ENCODE results near the gene NEK6. TPM values are rescaled to one million over a fixed set of nuclear protein-coding genes. Genes with fewer than 3 reads are reported as not detected.

The NEK6 gene
- polyA plus RNA-seq, 2 of the 4 experiments (the other 2 are of a cell fraction): 26.1 to 33.7 TPM

GRCh38 chr9:124321416-124321815 lies 63.7 kb downstream of the NEK6 start:
- CTCF ChIA-PET: interaction anchor here (1.1 to 5.3 kb wide), 17 partner anchors 9 to 779 kb away, joined by 3 to 49 read pairs (median 9); partner anchors contain the start of gene NEK6
- no peak for ATAC-seq
- DNase-seq (ENCODE audit: low read depth in 1 of 2, low spot score in 1 of 2): no peak
- 89% methylated on average over 8 of the region's 12 CpGs for WGBS (ENCODE audit: missing lambda C conversion rate)
- Histone ChIP-seq H3K27ac (no peak overlapping the region), H3K9me3 (0 out of 3 replicates have a peak, but pooled peaks cover 2% of the 10 kb centered on the region), H3K4me3 (no peak overlapping the region), H3K4me2 (no peak overlapping the region), H3K4me1 (0 out of 3 replicates have a peak, but pooled peaks cover 3% of the 10 kb centered on the region)
- no peak for FAIRE-seq
- POLR2A ChIA-PET: no interaction called here
- TF ChIP-seq CTCF (IDR thresholded peaks at IDR 0.05) (no peak), USF2 (IDR thresholded peaks at IDR 0.05) (no peak)

- Histone ChIP-seq H3K9me3 (0 out of 3 replicates have a peak, but pooled peaks cover 2% of the 10 kb centered on the region), H3K4me3 (no peak overlapping the region), H3K27ac (no peak overlapping the region), H3K4me1 (0 out of 3 replicates have a peak, but pooled peaks cover 3% of the 10 kb centered on the region), H3K4me2 (no peak overlapping the region)
- TF ChIP-seq RAD21 (conservative IDR thresholded peaks at IDR 0.05 in 1 of 2, IDR thresholded peaks at IDR 0.05 in 1 of 2) (no peak), SREBF2 (IDR thresholded peaks at IDR 0.05) (no peak), ZFP36 (IDR thresholded peaks at IDR 0.05; ENCODE audit: borderline replicate concordance, partially characterized antibody) (no peak), ESRRA (IDR thresholded peaks at IDR 0.05; ENCODE audit: borderline replicate concordance, low read length) (no peak), FOXS1 (CRISPR knock-in tag; IDR thresholded peaks at IDR 0.05) (no peak)
- DNase-seq (ENCODE audit: low read depth in 1 of 2, low spot score in 1 of 2) (no peak), ATAC-seq (no peak), FAIRE-seq (no peak)
- 91% methylated on average over 4 of the region's 4 CpGs for WGBS (ENCODE audit: missing lambda C conversion rate)
- ChIA-PET CTCF (interaction anchor here (1.3 to 5.3 kb wide), 13 partner anchors 9 to 779 kb away, joined by 3 to 49 read pairs (median 10); partner anchors contain the start of gene NEK6), POLR2A (no interaction called here)
Measured at GRCh38 chr9:124321935-124322334, 64.2 kb downstream of the NEK6 start.

- Histone ChIP-seq H3K4me1 (0 out of 3 replicates have a peak, but pooled peaks cover 3% of the 10 kb centered on the region), H3K4me3 (no peak overlapping the region), H3K9me3 (0 out of 3 replicates have a peak, but pooled peaks cover 2% of the 10 kb centered on the region), H3K4me2 (no peak overlapping the region), H3K27ac (no peak overlapping the region)
- ATAC-seq (no peak), FAIRE-seq (no peak), DNase-seq (ENCODE audit: low read depth in 1 of 2, low spot score in 1 of 2) (no peak)
- CTCF ChIA-PET: interaction anchor here (0.9 to 5.0 kb wide), 8 partner anchors 18 to 200 kb away, joined by 3 to 25 read pairs (median 6); no protein-coding TSS in a partner anchor
- TF ChIP-seq SMC3 (IDR thresholded peaks at IDR 0.05): no peak
- TF ChIP-seq ZFP36 (IDR thresholded peaks at IDR 0.05; ENCODE audit: borderline replicate concordance, partially characterized antibody): peak; percentile 67
- WGBS (ENCODE audit: missing lambda C conversion rate): 92% methylated on average over 18 of the region's 18 CpGs
- POLR2A ChIA-PET: no interaction called here
Measured at GRCh38 chr9:124322618-124323432, 65.1 kb downstream of the NEK6 start.

DNA sequence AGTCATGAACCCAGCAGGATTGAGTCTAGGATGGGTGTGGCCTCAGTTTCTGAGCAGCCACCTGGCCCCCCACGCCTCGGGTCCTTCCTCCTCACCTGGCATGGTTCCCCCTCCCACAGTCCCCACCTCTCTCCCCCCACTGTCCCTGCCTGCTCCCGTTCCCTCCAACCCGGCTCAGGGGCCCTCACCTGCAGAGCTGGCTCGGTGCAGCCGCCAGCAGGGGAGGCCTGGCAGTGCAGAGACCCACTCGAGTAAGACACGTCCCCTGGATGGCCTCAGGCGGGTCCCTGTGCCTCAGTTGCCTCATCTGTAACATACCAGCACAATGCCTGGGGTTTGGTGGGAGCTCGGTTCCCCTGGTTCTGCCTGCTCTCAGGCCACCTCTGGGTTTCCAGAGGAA lies 66.2 kb downstream of the NEK6 start:
- TF ChIP-seq HDAC2 (IDR thresholded peaks at IDR 0.05) (no peak), ESRRA (IDR thresholded peaks at IDR 0.05; ENCODE audit: borderline replicate concordance, low read length) (no peak), KDM1A (IDR thresholded peaks at IDR 0.05; ENCODE audit: low read depth) (no peak), POLR2AphosphoS2 (conservative IDR thresholded peaks at IDR 0.05; ENCODE audit: low read length) (no peak), CHD2 (IDR thresholded peaks at IDR 0.05; ENCODE audit: low read length, partially characterized antibody) (no peak), RNF2 (IDR thresholded peaks at IDR 0.05; ENCODE audit: borderline replicate concordance, low read depth) (no peak), ELK1 (IDR thresholded peaks at IDR 0.05; ENCODE audit: low read depth, low read length) (no peak)
- TF ChIP-seq, protein P1, sequence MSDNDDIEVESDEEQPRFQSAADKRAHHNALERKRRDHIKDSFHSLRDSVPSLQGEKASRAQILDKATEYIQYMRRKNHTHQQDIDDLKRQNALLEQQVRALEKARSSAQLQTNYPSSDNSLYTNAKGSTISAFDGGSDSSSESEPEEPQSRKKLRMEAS (IDR thresholded peaks at IDR 0.05): no peak
- POLR2A ChIA-PET: no interaction called here
- no peak overlapping the region for H3K4me2 ChIP-seq
- no peak overlapping the region for H3K27ac ChIP-seq
- no peak for ATAC-seq
- no peak for FAIRE-seq
- H3K4me3 ChIP-seq: no peak overlapping the region
- H3K9me3 ChIP-seq: 0 out of 3 replicates have a peak, but pooled peaks cover 2% of the 10 kb centered on the region
- 91% methylated on average over 6 of the region's 10 CpGs for WGBS (ENCODE audit: missing lambda C conversion rate)
- 0 out of 3 replicates have a peak, but pooled peaks cover 3% of the 10 kb centered on the region for H3K4me1 ChIP-seq
- DNase-seq (ENCODE audit: low read depth in 1 of 2, low spot score in 1 of 2): no peak
- CTCF ChIA-PET: interaction anchor here (1.8 to 2.2 kb wide), 3 partner anchors 19 to 197 kb away, joined by 5 to 19 read pairs (median 8); no protein-coding TSS in a partner anchor
